Neural cell (in vitro differentiated cells): ENCODE data around the gene TMEM185B. TPM values are rescaled to one million over a fixed set of nuclear protein-coding genes. Genes with fewer than 3 reads are reported as not detected.

Source experiments
- H2AFZ ChIP-seq: fragments of 200-600, 300-800 bp; sonication (generic), shearing (Covaris generic); 2 replicates; pipeline ENCODE4 v1.6.0; 2014; ENCODE audit warnings: low read depth, mild to moderate bottlenecking, antibody characterized with exemption, low read length, moderate library complexity
- H3F3A ChIP-seq: fragments of 200-600 bp; shearing (Covaris generic); 2 replicates; pipeline ENCODE4 v1.6.1; 2016; ENCODE audit warnings: mild to moderate bottlenecking, moderate library complexity, mixed read lengths, antibody characterized with exemption, low read length; ENCODE audit not compliant: insufficient read depth, poor library complexity, severe bottlenecking
- H3K27ac ChIP-seq: fragments of 200-600, 300-800 bp; sonication (generic), shearing (Covaris generic); 2 replicates; pipeline ENCODE4 v1.5.1; 2014; ENCODE audit warnings: mild to moderate bottlenecking, low read length, moderate library complexity
- H3K27me3 ChIP-seq: fragments of 300-800, 200-600 bp; sonication (generic), shearing (Covaris generic); 2 replicates; pipeline ENCODE4 v1.6.0; 2014; ENCODE audit warnings: mild to moderate bottlenecking, low read depth, low read length, moderate library complexity; ENCODE audit not compliant: insufficient read depth
- H3K36me3 ChIP-seq: fragments of 300-800, 200-600 bp; sonication (generic), shearing (Covaris generic); 2 replicates; pipeline ENCODE4 v1.5.1; 2014; ENCODE audit warnings: mild to moderate bottlenecking, antibody characterized with exemption, low read length, moderate library complexity; ENCODE audit not compliant: insufficient read depth
- H3K4me2 ChIP-seq: fragments of 300-800, 200-600 bp; sonication (generic), shearing (Covaris generic); 2 replicates; pipeline ENCODE4 v1.6.0; 2014; ENCODE audit warnings: mild to moderate bottlenecking, low read length
- H3K4me3 ChIP-seq: fragments of 300-800, 200-600 bp; sonication (generic), shearing (Covaris generic); 2 replicates; pipeline ENCODE4 v1.5.1; 2014; ENCODE audit warnings: mild to moderate bottlenecking, low read length, moderate library complexity
- H3K79me2 ChIP-seq: fragments of 200-600 bp; shearing (Covaris generic); replicated peaks from 2 replicates; pipeline ENCODE4 v1.6.0; 2014; ENCODE audit warnings: mild to moderate bottlenecking, low read length, moderate library complexity; ENCODE audit not compliant: insufficient read depth
- H3K9ac ChIP-seq: fragments of 300-800, 200-600 bp; sonication (generic), shearing (Covaris generic); 2 replicates; pipeline ENCODE4 v1.6.1; 2016; ENCODE audit warnings: mild to moderate bottlenecking, low read length, mixed read lengths
- H3K9me2 ChIP-seq: fragments of 200-600 bp; shearing (Covaris generic); 2 replicates; pipeline ENCODE4 v1.6.1; 2016; ENCODE audit warnings: mild to moderate bottlenecking, low read length, mixed read lengths; ENCODE audit not compliant: insufficient read depth
- H3K9me3 ChIP-seq: fragments of 200-600, 300-800 bp; sonication (generic), shearing (Covaris generic); 2 replicates; pipeline ENCODE4 v1.6.1; 2016; ENCODE audit warnings: mild to moderate bottlenecking, mixed run types, low read length, moderate library complexity, mixed read lengths
- H4K20me1 ChIP-seq: fragments of 200-600 bp; shearing (Covaris generic); 2 replicates; pipeline ENCODE4 v1.6.1; 2016; ENCODE audit warnings: mild to moderate bottlenecking, mixed run types; ENCODE audit not compliant: insufficient read depth
- CTCF ChIP-seq: fragments of 450-650 bp; IDR thresholded peaks from 2 replicates; pipeline ENCODE4 v1.5.1; 2014; ENCODE audit warnings: antibody characterized with exemption, mild to moderate bottlenecking, moderate library complexity; ENCODE audit not compliant: poor library complexity, severe bottlenecking
- EP300 ChIP-seq: fragments of 450-650 bp; conservative IDR thresholded peaks from 2 replicates; pipeline ENCODE4 v1.6.1; 2014; ENCODE audit warnings: antibody characterized with exemption, mild to moderate bottlenecking, moderate library complexity; ENCODE audit not compliant: poor library complexity, severe bottlenecking
- EZH2 ChIP-seq: fragments of 200-600, 300-800 bp; shearing (Covaris generic), sonication (generic); IDR thresholded peaks from 2 replicates; pipeline ENCODE4 v1.6.1; 2014; ENCODE audit warnings: antibody characterized with exemption, low read length, borderline replicate concordance, mild to moderate bottlenecking; ENCODE audit not compliant: insufficient read depth, poor library complexity, severe bottlenecking
- MXI1 ChIP-seq: fragments of 450-650 bp; conservative IDR thresholded peaks from 2 replicates; pipeline ENCODE4 v1.6.1; 2014; ENCODE audit warnings: antibody characterized with exemption, mild to moderate bottlenecking; ENCODE audit not compliant: poor library complexity, severe bottlenecking
- POLR2AphosphoS5 ChIP-seq: IDR thresholded peaks from 2 replicates; pipeline ENCODE4 v1.6.1; 2012
- RAD21 ChIP-seq: fragments of 450-650 bp; conservative IDR thresholded peaks from 2 replicates; pipeline ENCODE4 v1.6.1; 2014; ENCODE audit warnings: antibody characterized with exemption, mild to moderate bottlenecking, moderate library complexity
- REST ChIP-seq: IDR thresholded peaks from 2 replicates; pipeline ENCODE4 v1.6.1; 2012; ENCODE audit warnings: borderline replicate concordance
- SMC3 ChIP-seq: fragments of 450-650 bp; conservative IDR thresholded peaks from 2 replicates; pipeline ENCODE4 v1.6.1; 2014; ENCODE audit warnings: antibody characterized with exemption, mild to moderate bottlenecking, moderate library complexity; ENCODE audit not compliant: poor library complexity
- TAF1 ChIP-seq: IDR thresholded peaks from 2 replicates; pipeline ENCODE4 v1.6.1; 2012; ENCODE audit warnings: low read depth
- polyA plus RNA-seq: library from polyadenylated mRNA; depleted of rRNA; stranded (reverse); fragments of >200 nt; gene quantifications from 2 replicates; pipeline ENCODE4 v1.2.3, GENCODE V29; 2014

Gene TMEM185B
- polyA plus RNA-seq, 1 donor from 2014 or later: 4.4 TPM

GRCh38 chr2:120195553-120195952 lies 27.6 kb downstream of the TMEM185B start:
- no peak overlapping the region for H3K4me2 ChIP-seq
- no peak overlapping the region for H3K27ac ChIP-seq
- H3K9me3 ChIP-seq: peaks cover 7% of the 10 kb centered on the region
- no peaks in the 10 kb centered on the region for H3K27me3 ChIP-seq
- H3F3A ChIP-seq: no peaks in the 10 kb centered on the region
- no peak overlapping the region for H3K4me3 ChIP-seq
- H3K79me2 ChIP-seq: no peaks in the 10 kb centered on the region
- no peaks in the 10 kb centered on the region for H3K9me2 ChIP-seq
- TF ChIP-seq TAF1: no peak
- no peak for TF ChIP-seq POLR2AphosphoS5
- TF ChIP-seq EZH2: no peak
- TF ChIP-seq RAD21: no peak
- no peak for TF ChIP-seq SMC3
- no peak for TF ChIP-seq CTCF
- no peak overlapping the region for H3K9ac ChIP-seq
- H3K36me3 ChIP-seq: no peaks in the 10 kb centered on the region
- H4K20me1 ChIP-seq: no peaks in the 10 kb centered on the region
- no peak overlapping the region for H2AFZ ChIP-seq

GRCh38 chr2:120192280-120192679 lies 30.9 kb downstream of the TMEM185B start:
- no peaks in the 10 kb centered on the region for H3K9me2 ChIP-seq
- no peak overlapping the region for H3K4me2 ChIP-seq
- no peaks in the 10 kb centered on the region for H3K27me3 ChIP-seq
- no peaks in the 10 kb centered on the region for H3F3A ChIP-seq
- no peaks in the 10 kb centered on the region for H3K79me2 ChIP-seq
- H3K4me3 ChIP-seq: no peak overlapping the region
- H3K27ac ChIP-seq: no peak overlapping the region
- no peaks in the 10 kb centered on the region for H4K20me1 ChIP-seq
- no peak overlapping the region for H2AFZ ChIP-seq
- no peak for TF ChIP-seq EP300
- no peaks in the 10 kb centered on the region for H3K36me3 ChIP-seq
- H3K9ac ChIP-seq: no peak overlapping the region
- H3K9me3 ChIP-seq: peaks cover 7% of the 10 kb centered on the region

GRCh38 chr2:120189189-120189588 lies 34.0 kb downstream of the TMEM185B start:
- Histone ChIP-seq H3K4me2 (no peak overlapping the region), H3K9me2 (no peaks in the 10 kb centered on the region), H4K20me1 (no peaks in the 10 kb centered on the region), H3K4me3 (no peak overlapping the region), H3K36me3 (no peaks in the 10 kb centered on the region), H2AFZ (no peak overlapping the region), H3K27me3 (no peaks in the 10 kb centered on the region), H3K9me3 (peaks cover 7% of the 10 kb centered on the region), H3K9ac (no peak overlapping the region), H3K27ac (no peak overlapping the region), H3F3A (no peaks in the 10 kb centered on the region), H3K79me2 (no peaks in the 10 kb centered on the region)
- TF ChIP-seq EZH2 (no peak), CTCF (no peak), SMC3 (no peak), RAD21 (no peak), MXI1 (no peak), POLR2AphosphoS5 (no peak), EP300 (no peak), TAF1 (no peak), REST (no peak)
